Measurements from ENCODE around the gene MYH9. TPM values are rescaled to one million over a fixed set of nuclear protein-coding genes. Genes with fewer than 3 reads are reported as not detected.

MYH9 gene
- total RNA-seq, 1 experiment from 2014 or later = 788 TPM

DNA sequence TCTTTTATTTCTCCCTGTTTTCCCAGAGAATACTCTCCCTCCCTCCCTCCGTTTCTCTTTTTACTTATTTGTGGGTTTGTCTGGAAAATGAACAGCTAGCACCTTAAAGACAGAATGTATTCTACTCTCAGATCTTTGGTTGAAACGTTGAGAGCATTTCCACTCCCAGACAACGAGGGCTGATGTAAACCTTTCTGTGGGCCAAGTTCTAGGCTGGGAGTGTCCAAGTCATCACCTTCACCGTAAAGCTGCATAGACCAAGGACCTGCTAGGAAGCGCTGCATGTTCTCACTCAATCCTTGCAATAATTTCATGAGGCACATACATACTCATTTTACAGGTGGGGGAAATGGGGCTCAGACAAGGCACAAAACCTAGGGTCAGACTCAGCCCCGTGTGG lies 32.4 kb downstream of the MYH9 start:
- Histone ChIP-seq H3K4me3 (ENCODE audit: low read depth in 2 of 2, low read length in 2 of 2) (peak overlapping the region in 1 of 2 experiments; percentile 24; a peak in 2 of 4 replicates), H3K27ac (ENCODE audit: low read length) (peak overlapping the region; percentile 99), H3K36me3 (ENCODE audit: control insufficient read depth, insufficient read depth, low read length) (no peaks in the 10 kb centered on the region), H3K9me3 (ENCODE audit: control insufficient read depth, insufficient read depth, low read depth, low read length) (no peaks in the 10 kb centered on the region), H3K4me1 (ENCODE audit: control insufficient read depth, insufficient read depth, low read length) (peaks cover 88% of the 10 kb centered on the region), H3K27me3 (ENCODE audit: control insufficient read depth, insufficient read depth, low read length) (no peaks in the 10 kb centered on the region)
- ATAC-seq (no peak), DNase-seq (ENCODE audit: low read depth, low spot score) (no peak)
- in situ Hi-C loops (cut with HindIII; ENCODE audit: low pct_unique_long_range_greater_than_20kb, low sequenced_read_pairs) (no loop called here), intact Hi-C loops (cut with micrococcal nuclease; ENCODE audit: unreplicated experiment) (no loop called here)
- TF ChIP-seq, protein P1, sequence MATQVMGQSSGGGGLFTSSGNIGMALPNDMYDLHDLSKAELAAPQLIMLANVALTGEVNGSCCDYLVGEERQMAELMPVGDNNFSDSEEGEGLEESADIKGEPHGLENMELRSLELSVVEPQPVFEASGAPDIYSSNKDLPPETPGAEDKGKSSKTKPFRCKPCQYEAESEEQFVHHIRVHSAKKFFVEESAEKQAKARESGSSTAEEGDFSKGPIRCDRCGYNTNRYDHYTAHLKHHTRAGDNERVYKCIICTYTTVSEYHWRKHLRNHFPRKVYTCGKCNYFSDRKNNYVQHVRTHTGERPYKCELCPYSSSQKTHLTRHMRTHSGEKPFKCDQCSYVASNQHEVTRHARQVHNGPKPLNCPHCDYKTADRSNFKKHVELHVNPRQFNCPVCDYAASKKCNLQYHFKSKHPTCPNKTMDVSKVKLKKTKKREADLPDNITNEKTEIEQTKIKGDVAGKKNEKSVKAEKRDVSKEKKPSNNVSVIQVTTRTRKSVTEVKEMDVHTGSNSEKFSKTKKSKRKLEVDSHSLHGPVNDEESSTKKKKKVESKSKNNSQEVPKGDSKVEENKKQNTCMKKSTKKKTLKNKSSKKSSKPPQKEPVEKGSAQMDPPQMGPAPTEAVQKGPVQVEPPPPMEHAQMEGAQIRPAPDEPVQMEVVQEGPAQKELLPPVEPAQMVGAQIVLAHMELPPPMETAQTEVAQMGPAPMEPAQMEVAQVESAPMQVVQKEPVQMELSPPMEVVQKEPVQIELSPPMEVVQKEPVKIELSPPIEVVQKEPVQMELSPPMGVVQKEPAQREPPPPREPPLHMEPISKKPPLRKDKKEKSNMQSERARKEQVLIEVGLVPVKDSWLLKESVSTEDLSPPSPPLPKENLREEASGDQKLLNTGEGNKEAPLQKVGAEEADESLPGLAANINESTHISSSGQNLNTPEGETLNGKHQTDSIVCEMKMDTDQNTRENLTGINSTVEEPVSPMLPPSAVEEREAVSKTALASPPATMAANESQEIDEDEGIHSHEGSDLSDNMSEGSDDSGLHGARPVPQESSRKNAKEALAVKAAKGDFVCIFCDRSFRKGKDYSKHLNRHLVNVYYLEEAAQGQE (IDR thresholded peaks at IDR 0.05; ENCODE audit: insufficient read depth in 1 of 2, low read depth in 2 of 2, low read length in 1 of 2) = no peak
- TF ChIP-seq, protein P2, sequence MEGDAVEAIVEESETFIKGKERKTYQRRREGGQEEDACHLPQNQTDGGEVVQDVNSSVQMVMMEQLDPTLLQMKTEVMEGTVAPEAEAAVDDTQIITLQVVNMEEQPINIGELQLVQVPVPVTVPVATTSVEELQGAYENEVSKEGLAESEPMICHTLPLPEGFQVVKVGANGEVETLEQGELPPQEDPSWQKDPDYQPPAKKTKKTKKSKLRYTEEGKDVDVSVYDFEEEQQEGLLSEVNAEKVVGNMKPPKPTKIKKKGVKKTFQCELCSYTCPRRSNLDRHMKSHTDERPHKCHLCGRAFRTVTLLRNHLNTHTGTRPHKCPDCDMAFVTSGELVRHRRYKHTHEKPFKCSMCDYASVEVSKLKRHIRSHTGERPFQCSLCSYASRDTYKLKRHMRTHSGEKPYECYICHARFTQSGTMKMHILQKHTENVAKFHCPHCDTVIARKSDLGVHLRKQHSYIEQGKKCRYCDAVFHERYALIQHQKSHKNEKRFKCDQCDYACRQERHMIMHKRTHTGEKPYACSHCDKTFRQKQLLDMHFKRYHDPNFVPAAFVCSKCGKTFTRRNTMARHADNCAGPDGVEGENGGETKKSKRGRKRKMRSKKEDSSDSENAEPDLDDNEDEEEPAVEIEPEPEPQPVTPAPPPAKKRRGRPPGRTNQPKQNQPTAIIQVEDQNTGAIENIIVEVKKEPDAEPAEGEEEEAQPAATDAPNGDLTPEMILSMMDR (IDR thresholded peaks at IDR 0.05) = no peak
- TF ChIP-seq TCF7L2 (IDR thresholded peaks at IDR 0.05; ENCODE audit: low read depth, low read length) (no peak), POLR2AphosphoS5 (IDR thresholded peaks at IDR 0.05; ENCODE audit: low read depth, low read length) (no peak), SIN3A (IDR thresholded peaks at IDR 0.05; ENCODE audit: borderline replicate concordance, insufficient read depth, low read depth, low read length) (no peak)
- ChIA-PET CTCF (interaction anchor here (0.6 kb wide), 1 partner anchor 1807 kb away, joined by 3 read pairs; no protein-coding TSS in a partner anchor), POLR2A (interaction anchor here (1.1 kb wide), 1 partner anchor 22 kb away, joined by 4 read pairs; no protein-coding TSS in a partner anchor)
- no TSS peak for BruUV-seq (replicated peaks)

DNA sequence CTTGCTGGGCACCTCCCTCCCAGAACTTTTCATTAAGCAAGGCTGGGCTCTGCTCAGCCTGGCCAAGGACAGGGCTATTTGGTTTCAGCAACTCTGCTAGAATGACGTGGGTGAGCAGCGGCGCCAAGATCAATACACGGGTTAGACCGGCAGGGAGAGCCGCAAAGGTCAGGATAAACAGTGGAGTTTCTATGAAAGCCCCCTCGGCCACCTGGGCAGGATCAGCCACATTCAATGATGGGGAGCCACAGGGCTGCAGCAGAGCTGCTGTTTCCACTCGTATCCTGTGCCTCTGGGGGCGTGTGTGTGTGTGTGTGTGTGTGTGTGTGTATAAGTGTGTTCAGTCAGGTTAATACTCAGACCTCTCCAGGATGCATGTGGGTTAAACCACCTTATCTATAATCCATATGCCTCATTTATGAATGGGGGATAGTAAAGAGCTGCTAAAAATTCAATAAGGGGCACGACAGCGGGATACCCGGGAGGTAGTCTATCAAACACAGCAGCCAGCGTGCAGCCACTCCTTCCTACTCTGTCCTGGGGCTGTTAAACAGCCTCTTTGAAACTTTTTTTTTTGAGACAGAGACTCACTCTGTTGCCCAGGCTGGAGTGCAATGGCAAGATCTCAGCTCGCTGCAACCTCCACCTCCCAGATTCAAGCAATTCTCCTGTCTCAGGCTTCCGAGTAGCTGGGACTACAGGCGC lies 34.8 kb downstream of the MYH9 start:
- no TSS peak for BruUV-seq (replicated peaks)
- no peaks in the 10 kb centered on the region; the same call in 1 of the 2 replicates for H3K36me3 ChIP-seq (ENCODE audit: control insufficient read depth, insufficient read depth, low read length)

More for the DNA sequence above, 34.8 kb downstream of the MYH9 start:
- peak overlapping the region in 1 of 2 experiments; percentile 20; a peak in 2 of 4 replicates for H3K4me3 ChIP-seq (ENCODE audit: low read depth in 2 of 2, low read length in 2 of 2)
- TF ChIP-seq SIN3A (IDR thresholded peaks at IDR 0.05; ENCODE audit: borderline replicate concordance, insufficient read depth, low read depth, low read length) = no peak
- no peak for TF ChIP-seq TCF7L2 (IDR thresholded peaks at IDR 0.05; ENCODE audit: low read depth, low read length)
- TF ChIP-seq, protein P2 (IDR thresholded peaks at IDR 0.05) = no peak
- TF ChIP-seq POLR2AphosphoS5 (IDR thresholded peaks at IDR 0.05; ENCODE audit: low read depth, low read length) = no peak
- TF ChIP-seq, protein P1 (IDR thresholded peaks at IDR 0.05; ENCODE audit: insufficient read depth in 1 of 2, low read depth in 2 of 2, low read length in 1 of 2) = no peak
- ChIA-PET CTCF (interaction anchor here (0.6 kb wide), 1 partner anchor 117 kb away, joined by 4 read pairs; no protein-coding TSS in a partner anchor), POLR2A (no interaction called here)
- no peaks in the 10 kb centered on the region for H3K27me3 ChIP-seq (ENCODE audit: control insufficient read depth, insufficient read depth, low read length)
- peaks cover 88% of the 10 kb centered on the region for H3K4me1 ChIP-seq (ENCODE audit: control insufficient read depth, insufficient read depth, low read length)
- H3K9me3 ChIP-seq (ENCODE audit: control insufficient read depth, insufficient read depth, low read depth, low read length) = no peaks in the 10 kb centered on the region
- peak overlapping the region; percentile 99 for H3K27ac ChIP-seq (ENCODE audit: low read length)
- DNase-seq (ENCODE audit: low read depth, low spot score) = no peak
- peak; percentile 25 for ATAC-seq
- in situ Hi-C loops (cut with HindIII; ENCODE audit: low pct_unique_long_range_greater_than_20kb, low sequenced_read_pairs) = no loop called here
- intact Hi-C loops (cut with micrococcal nuclease; ENCODE audit: unreplicated experiment) = no loop called here

Measured in Panc1 (cell line).